ENCODE measurements around the gene KLC1.
"Not testable (repeated sequence)": the region's sequence is repeated elsewhere in the genome, so short reads cannot be mapped to it uniquely, and the experiment has no call there.

Gene KLC1

GRCh38 chr14:103662591-103662990, 33.6 kb downstream of the KLC1 start:
- DNase-seq: no peak

DNA sequence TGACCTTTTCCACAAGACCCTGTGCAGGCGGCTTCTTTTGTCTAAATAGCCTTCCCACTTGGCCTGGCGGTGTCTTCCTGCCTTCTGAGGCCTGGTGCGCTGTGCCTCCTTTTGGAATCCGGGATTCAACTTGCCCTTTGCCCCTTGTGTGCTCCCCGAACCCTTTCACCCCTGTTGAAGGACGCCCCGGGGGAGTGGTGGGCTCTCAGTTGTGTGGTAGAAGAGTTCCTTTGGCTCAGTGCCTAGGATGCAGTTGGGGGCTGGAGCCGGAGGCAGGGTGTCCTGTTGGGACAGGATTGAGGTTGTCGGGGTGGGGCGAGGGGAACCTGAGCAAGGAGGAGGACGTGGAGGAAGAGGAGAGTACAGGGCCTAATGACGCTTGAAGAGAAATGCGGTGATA, 34.5 kb downstream of the KLC1 start:
- DNase-seq: no peak

GRCh38 chr14:103667671-103668070, 38.7 kb downstream of the KLC1 start:
- no peak for DNase-seq

DNA sequence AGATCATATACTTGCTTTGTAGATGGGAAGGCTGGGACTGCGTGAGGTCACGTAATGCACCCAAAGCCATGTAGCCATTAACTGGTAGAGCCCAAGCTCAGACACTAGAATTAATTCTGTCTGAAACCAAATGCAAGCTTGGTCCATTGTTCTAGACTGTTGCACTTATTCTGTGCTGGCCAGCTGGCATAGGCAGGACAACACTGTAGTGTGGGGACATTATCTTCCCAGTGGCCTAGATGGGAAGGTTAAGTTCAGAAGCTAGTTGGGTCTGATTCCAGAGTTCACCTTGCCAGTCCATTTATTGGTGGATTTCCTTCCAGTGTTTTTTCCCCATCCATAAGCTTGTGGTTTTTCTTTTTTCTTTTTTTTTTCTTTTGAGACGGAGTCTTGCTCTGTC, 39.1 kb downstream of the KLC1 start:
- DNase-seq: no peak

GRCh38 chr14:103669370-103669769, 40.4 kb downstream of the KLC1 start:
- DNase-seq: no peak

GRCh38 chr14:103671911-103672310, 42.9 kb downstream of the KLC1 start:
- no peak for DNase-seq

DNA sequence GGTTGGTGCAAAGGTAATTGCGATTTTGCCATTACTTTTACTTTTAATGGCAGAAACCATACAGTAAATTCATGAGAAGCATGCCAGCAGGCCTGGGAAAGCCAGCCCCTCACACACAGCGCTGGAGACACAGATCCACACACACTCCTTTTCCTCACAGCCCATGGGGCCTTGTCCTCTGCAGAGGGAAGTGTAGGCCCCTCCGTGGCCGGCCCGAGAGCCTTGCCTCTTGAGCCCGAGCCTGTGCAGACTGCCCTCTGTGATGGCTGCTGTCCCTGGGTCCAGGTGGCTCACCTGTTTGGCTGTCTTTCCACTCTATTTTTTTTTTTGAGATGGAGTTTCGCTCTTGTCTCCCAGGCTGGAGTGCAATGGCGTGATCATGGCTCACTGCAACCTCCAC, 46.9 kb downstream of the KLC1 start:
- DNase-seq: no peak

DNA sequence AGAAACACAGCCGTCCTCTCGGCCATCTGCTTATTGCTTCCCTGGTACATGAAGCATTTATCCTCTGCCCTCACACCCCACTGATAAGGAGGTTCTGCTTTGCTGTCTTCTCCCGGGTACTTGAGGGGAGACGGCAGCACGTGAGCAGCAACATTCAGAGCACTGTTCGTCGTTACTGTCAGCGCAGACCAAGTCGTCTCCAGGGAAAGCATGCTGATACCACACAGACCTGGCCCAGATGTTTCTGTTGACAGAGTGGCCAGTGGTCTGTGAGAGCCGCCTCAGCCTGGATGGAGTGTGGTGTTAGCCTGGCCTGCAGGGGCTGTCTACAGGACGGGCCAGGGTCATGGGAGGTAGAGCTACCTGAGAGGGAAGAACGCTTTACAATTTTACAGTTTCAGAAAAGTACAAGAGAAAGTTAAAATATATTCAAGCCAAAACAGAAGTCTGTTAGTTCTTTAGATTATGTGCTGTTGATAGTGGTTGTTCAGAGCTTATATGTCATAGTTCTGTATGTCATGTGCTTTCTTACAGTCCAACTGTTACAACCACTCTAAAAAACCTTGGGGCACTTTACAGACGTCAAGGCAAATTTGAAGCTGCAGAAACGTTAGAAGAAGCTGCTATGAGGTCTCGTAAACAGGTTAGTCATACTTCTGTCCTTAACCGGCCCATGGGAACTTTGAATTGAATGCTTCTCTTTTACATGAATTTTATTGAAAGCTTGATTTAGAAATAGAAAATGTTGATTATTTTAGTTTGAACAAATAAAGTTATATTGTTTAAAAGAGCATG, 48.1 kb downstream of the KLC1 start:
- no peak for DNase-seq

DNA sequence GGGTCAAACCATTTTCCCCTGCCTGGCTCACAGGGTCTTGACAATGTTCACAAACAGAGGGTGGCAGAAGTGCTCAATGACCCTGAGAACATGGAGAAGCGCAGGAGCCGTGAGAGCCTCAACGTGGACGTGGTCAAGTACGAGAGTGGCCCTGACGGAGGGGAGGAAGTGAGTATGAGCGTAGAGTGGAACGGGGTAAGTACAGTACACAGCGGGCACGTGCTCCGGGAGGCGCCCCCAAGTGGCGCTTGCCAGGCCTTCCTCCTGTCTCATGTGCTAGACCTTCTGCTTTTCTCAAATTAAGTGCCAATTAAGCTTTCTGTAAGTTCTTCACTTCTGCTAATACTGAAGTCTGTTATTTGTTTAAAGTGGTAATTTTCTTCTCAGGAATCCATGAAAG, 50.3 kb downstream of the KLC1 start:
- DNase-seq: peak; percentile 43

GRCh38 chr14:103680491-103681231, 51.6 kb downstream of the KLC1 start:
- DNase-seq: no peak

DNA sequence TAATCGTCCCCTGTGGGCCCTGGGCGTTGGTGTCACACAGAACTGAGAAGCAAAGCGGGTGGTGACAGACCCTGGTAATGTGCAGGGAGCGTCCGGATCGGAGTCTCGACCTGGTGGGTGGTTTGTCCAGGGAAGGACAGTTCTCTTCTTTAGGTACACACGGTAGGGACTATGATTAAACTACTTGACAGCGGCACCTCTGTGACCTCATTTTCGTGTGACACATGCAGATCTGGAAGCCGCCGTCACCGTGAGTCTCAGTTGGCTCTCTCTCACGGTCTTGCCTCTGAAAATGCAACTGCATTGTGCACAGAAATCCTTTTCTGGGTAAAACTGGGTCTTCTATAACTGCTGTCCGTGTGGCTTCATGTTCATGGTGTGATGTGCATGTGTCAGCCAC, 54.1 kb downstream of the KLC1 start:
- DNase-seq: no peak

DNA sequence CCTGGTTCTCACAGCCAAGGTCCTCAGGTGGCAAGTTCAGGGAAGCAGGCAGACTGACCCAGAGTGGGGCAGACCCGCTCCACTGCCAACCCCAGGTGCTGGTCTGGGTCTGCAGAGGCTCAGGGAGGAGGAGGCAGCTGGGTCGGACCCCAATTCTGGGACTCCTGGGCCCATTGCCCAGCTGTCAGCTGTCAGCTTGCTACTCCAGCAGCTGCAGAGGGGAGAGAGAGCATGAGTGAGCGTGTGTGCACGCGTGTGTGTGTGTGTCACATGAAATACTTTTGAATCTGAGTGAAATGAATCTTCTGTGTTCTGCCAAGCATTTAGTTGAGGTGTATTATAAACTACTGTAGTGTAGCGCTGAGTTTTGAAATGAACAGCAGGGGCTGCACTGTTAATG, 55.5 kb downstream of the KLC1 start:
- DNase-seq: no peak

DNA sequence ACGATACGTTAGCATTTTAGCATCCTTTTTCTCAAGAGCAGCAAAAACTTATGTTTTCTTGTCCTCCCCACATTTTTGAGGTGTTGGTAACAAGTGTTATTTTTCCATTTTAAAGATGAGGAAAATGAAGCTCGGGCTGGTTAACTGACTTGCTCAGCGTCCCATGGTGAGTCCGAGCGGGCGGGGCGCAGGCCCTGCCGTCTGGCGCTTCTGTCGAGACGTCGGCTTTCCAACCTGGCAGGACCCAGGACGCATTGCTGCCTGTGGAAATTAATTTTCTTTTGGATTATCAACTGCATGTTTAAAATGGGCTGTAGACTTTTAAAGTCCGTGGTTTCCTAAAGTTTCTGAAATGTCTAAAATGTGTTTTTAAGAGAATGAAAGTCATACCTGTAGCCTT, 55.9 kb downstream of the KLC1 start:
- DNase-seq: no peak

DNA sequence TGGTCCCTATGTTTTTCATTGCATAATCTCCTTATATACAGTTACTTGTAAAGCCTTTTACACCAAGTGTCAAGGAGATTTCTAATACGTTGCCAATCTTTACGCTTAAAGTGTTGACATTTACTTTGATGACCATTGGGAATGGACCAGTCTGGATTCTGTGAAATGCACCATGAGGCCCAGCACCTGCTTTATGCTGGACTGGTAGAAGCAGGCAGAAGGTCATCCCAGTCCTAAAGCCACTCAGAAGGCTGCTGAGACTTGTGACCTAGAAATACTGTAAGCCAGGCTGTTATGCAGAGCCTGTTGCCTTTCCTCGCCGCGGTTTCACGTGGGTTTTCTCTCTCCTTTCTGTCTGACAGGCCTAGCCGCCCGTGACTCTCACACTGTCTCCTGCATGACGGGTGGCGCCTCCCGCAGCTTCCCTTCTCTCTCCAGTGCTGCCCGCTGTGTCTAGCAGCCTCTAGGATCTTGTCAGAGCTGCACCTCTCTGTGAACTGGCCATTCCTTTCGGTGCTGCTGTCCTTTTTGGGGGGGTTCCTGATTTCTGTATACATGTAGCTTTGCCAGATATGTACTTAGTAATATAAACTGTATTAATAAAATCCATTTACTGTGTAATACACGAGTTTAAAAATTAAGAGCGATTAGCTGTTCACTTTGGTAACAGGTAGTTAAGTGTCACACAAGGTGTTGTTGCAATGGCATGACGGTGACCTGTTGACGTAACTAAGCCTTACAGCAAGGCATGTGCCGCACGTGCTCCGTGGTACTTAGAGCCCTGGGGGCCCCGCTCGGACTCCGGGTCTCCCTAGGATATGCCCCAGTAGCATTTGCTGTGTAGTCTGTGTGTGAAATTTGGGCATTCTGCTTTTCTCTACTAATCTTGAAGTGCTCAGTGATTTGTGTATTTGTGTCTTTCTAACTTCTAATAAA, 56.5 kb downstream of the KLC1 start:
- DNase-seq: no peak

- no peak for DNase-seq
Observed at GRCh38 chr14:103686831-103687485, 57.9 kb downstream of the KLC1 start.

- DNase-seq: no peak
Observed at GRCh38 chr14:103687712-103688111, 58.7 kb downstream of the KLC1 start.

GRCh38 chr14:103688441-103688840, 59.4 kb downstream of the KLC1 start:
- no peak for DNase-seq

DNA sequence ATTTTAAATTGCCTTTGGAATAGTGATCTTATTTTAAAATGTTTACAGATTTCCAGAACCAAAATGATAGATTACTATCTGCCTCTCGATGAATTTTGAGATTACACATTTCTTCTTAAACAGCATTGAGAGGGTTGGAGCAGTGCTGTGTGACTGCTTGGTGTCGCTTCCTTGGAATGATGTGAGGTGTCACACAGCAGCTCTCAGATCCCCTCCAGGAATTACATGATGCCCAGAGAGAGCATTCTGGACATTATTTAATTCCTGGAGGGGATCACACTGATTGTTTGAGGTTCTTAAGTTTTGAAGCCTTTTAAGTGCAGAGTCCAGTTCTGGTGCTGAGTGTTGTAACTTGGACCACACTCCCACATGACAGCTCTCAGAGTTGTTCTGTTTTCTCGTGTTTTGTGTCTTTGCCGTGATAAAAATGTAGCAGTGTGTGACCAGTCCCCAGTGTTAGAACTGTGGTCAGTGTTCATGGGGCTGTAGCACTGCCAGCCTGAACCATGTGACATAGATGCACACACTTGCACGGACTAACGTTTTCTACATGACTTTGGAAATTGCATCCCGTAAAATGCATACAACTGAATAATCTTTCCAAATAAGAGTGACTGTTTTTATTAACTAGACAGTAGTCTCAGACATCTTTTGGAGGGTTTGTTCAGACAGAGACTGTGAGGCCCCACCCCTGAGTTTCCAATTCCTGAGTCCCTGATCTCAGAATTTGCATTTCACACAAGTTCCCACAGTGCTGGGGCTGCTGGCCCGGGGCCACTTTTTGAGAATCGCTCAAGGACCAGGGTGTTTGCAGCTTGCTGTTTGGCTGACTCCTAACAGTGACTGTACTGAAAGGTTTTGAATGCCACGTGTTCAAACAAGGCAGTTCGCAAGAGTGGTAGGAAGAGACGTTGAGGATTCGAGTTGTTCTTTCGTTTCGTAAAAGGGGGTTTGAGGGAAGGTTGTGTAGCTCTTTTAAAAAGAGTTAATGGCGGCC, 60.2 kb downstream of the KLC1 start:
- no peak for DNase-seq

- DNase-seq: no peak
Observed at GRCh38 chr14:103690332-103690731, 61.3 kb downstream of the KLC1 start.

- not testable (repeated sequence) for DNase-seq
Observed at GRCh38 chr14:103691655-103692054, 62.6 kb downstream of the KLC1 start.

GRCh38 chr14:103692159-103692558, 63.1 kb downstream of the KLC1 start:
- no peak for DNase-seq

DNA sequence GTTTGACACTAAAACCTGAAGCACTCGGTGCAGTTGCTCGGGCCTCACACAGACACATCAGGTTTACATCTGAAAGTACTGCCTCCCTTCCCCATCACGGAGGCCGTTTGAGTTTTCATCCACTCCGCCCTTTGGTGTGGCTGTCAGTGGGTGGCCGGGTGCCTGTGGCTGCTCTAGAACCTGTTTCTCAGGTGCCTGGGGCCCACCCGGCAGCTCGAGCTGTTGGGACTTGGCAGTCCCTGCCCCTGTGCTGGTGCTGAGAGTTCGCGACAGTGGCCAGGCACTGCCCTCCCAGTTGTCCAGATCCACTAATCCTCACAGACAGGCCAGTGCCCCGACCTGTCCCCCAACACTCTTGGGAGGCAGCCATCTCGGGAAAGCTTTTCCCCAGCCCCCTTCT, 63.9 kb downstream of the KLC1 start:
- no peak for DNase-seq
